NCI-H69 (cell line): Measurements from ENCODE around the gene RFPL2.
"Not testable (repeated sequence)": the region's sequence is repeated elsewhere in the genome, so short reads cannot be mapped to it uniquely, and the experiment has no call there.

Source experiments
- DNase-seq: peaks from one replicate; lab custom pipeline; 2025; lab: John Stamatoyannopoulos, UW

RFPL2 gene

DNA sequence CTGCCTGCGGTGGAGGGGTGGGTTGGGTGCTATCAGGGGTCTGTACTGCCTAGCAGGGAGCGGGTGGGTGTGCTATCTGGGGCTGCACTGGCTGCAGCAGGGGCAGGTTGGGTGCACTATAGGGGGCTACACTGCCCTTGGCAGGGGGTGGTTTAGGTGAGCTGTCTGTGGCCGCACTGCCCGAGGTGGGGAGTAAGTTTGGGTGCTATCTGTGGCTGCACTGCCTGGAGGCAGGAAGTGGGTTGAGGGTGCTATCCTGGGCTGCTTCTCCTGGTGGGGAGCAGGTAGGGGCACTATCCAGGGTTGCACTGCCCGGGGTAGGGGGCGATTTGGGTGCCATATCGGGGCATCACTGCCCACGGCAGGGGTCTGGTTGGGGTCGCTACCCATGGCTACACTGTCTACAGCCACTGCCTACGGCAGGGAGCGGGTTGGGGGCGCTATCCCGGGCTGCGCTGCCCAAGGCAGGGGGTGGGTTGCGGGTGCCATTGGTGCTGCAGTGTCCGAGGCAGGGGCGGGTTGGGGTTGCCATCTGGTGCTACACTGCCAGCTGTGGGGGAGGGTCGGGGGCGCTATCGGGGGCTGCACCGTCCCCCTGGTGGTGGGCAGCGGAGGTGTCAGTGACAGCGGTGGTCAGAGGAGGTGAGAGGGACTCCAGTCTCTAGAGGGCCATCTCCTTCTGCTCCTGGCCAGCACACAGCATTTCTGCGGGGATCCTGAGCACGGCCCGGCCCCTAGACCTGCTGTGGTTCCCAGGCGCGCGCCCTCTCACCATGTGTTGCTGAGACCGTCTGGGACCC, 1.3 kb upstream of the RFPL2 start:
- DNase-seq, result peak; percentile 21

DNA sequence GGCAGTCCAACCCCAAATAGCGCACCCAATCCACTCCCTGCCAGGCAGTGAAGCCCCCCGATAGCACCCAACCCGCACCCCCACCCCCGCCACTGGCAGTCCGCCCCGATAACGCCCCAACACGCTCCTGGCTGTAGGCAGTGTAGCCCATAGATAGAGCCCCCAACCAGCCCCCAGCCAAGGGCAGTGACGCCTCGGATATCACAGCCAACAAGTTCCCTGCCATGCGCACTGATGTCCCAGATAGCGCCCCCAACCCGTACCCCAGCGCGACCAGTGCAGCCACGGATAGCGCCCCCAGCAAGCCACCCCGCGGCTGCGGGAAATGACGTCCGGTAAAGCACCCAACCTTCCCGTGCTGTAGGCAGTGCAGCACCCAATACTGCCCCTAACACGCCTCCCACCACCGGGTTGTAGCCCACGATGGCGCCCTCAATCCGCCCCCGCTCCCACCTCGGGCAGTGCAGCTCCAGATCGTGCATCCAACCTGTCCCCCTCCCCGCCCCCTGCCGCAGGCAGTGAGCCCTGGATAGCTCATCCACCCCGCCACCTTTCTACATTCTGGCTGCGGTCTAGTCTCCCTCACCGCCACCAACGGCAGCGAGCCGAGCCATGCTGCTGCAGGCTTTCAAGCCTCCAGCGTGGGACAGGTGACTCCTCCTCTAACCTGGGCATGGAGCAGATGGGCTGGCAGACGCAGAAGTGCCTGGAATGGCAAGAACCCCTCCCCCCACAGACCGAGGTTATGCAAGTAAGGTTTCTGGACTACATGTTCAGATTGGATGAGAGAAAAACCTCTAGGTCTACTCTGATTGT, 625 bp downstream of the RFPL2 start:
- peak; percentile 82 for DNase-seq

DNA sequence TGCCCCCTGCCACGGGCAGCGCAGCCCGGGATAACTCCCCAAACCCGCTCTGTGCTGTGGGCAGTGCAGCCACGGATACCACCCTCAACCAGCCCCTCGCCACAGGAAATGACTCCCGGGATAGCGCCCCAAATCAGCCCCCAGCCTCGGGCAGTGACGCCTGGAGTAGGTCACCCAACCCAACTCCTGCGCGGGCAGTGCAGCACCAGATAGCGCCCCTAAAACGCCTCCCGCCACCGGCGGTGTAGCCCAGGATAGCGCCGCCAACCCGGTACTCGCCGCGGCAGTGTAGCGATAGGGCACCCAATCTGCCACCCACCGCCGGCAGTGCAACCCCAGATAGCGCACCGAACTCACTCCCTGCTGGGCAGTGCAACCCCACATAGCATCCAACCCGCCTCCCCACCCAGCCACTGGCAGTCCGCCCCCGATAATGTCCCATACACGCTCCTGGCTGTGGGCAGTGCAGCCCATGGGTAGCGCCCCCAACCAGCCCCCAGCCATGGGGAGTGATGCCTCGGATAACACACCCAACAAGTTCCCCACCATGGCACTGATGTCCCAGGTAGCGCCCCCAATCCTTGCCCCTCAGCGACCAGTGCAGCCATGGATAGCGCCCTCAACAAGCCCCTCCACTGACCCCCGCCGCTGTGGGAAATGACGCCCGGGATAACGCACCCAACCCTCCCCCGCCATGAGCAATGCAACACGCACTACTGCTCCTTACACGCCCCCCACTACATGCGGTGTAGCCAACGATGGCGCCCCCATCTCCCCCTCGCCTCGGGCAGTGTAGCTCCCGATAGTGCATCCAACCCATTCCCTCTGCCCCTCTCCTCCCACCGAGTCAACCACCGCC, 1.5 kb downstream of the RFPL2 start:
- peak; percentile 15 for DNase-seq

DNA sequence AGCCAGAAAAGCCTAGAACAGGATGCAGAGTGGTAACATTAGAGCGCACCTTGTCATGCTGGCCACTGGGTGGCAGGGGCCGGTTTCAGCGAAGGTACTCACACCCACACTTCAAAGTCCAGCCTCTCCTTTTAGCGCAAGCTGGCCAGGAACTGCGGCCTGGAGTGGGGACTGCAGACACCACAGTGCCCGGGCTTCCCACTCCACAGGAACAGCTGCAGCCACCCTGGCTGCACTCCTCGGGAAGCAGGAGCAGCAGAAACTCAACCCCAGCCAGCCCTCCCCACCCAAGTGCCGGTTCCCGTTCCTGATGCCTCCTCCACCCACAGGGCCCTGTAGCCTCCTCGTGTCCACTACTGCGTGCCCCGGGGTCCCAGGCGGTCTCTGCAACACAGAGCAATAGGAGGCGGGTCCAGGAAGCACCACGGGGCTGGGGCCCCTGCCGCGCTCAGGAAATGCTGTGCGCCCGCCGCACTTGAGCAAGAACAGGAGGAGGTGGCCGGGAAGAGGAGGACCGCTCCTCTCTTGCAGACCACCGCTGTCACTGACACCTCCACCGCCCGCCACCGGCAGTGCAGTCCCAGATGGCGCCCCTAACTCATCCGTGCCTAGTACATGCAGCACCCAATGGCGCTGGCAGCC, 2.2 kb downstream of the RFPL2 start:
- DNase-seq, result peak; percentile 86

DNA sequence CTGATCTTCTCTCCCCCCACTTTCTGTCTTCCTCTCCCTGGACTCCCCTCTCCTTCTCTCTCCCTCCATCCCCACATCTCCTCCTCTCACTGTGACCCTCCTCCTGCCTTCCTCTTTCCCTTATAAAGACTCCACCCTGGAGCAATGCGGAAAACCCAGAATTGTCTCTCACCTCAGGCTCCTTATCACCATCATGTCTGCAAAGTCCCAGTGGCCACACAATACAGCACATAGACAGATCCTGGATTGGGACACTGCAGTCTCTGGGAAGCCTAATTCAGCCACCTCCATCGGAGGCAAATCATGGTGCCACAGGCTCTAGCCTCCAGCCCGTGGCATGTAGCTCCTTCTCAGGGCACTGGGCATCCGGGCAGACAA, 2.7 kb downstream of the RFPL2 start:
- DNase-seq, result no peak

DNA sequence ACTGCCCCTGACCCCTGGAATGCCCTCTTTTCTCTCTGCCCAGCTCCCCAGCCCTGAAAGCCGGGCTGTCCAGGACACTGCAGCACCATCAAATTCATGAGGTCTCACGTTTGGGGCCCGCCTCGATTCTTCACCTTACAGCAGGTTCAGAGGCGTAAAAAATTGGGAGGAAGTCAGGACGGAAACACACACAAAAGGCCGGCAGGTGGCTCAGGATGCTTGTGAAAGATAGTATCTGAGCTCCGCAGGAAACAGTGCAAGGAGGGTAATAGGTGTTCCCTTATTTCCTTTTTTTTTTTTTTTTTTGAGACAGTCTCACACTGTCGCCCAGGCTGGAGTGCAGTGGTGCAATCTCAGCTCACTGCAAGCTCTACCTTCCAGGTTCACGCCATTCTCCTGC, 4.1 kb downstream of the RFPL2 start:
- no peak for DNase-seq

DNA sequence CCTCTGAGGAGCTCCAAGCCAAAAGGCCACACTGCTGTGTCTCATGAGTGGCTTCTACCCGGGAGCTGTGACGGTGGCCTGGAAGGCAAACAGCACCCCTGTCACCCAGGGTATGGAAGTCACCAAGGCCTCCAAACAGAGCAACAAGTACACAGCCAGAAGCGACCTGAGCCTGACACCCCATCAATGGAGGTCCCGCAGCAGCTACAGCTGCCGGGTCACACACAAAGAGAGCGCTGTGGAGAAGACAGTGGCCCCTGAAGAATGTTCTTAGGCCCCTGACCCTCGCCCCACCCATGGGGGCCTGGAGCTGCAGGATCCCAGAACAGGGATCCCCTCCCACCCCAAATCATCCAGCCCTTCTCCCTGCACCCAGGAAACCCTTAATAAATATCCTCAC, 4.9 kb downstream of the RFPL2 start:
- no peak for DNase-seq

DNA sequence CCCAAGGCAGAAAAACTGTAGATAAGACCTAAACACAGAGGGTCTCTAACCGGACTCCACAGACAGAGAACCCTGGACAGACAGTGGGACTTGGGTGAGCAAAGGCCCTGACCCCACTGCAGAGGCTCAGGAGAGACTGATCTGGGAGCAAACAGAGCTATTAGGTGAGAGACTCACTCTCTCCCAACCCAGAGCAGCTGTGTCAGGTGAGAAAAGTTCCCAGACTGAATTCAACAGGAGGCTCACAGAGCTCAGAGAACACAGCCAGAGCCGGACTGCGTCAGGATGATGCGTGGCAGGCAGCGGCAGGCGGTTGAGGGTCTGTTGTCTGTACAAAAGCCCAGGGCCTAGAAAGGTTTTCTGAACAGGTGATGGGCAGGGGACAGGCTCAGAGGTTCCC, 5.5 kb downstream of the RFPL2 start:
- DNase-seq, result no peak

DNA sequence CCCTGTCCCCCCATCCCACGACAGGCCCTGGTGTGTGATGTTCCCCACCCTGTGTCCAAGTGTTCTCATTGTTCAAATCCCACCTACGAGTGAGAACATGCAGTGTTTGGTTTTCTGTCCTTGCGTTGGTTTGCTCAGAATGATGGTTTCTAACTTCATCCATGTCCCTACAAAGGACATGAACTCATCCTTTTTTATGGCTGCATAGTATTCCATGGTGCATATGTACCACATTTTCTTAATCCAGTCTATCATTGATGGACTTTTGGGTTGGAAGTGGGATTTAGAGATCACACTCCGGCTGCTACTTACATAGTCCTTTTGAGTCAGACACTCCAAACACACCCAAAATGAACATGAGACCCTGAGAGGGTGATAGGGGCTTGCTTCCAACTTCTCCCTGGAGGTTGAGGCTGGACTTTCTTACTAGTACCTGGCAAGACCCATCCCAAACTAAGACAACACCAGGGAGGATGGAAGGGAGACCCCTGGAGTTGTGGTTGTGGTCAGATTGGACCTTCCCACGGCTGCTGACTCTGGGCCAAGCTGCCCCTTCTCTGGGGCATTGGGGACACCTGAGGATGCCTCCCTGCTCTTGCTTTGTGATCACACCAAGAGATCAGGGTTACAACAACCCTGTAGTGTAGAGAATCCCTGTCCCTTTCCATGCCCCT, 7.2 kb downstream of the RFPL2 start:
- DNase-seq, result not testable (repeated sequence)

DNA sequence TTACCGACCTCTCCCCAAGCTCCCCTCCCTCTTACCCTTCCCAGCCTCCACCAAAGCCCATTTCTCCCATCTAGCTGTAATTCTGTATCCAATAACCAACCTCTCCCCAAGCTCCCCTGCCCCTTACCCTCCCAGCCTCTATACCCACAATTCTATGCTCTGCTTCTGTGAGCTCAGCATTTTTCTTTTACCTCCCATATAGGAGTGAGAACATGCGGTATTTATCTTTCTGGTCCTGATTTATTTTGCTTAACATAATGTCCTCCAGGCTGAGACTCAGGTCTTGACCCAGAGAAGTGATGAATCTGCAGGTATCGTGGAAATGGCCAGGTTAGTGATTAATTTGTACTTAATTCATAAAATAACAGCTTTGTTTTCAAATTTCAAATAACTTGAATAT, 9.0 kb downstream of the RFPL2 start:
- not testable (repeated sequence) for DNase-seq

DNA sequence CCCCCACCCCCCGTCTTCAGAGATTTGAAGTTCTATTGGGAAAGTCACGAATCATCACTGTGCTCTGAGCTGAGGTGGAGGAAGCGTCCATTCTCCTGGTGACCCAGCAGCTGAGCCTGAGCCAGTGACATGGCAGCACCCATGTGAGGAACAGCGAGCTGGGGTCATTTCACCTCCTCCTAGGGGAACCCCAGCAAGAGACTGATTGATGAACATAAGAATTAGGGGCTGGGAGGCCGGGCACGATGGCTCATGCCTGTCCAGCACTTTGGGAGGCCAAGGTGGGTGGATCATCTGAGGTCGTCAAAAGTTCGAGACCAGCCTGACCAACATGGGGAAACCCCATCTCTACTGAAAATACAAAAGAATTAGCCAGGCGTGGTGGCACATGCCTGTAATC, 11.5 kb downstream of the RFPL2 start:
- not testable (repeated sequence) for DNase-seq

DNA sequence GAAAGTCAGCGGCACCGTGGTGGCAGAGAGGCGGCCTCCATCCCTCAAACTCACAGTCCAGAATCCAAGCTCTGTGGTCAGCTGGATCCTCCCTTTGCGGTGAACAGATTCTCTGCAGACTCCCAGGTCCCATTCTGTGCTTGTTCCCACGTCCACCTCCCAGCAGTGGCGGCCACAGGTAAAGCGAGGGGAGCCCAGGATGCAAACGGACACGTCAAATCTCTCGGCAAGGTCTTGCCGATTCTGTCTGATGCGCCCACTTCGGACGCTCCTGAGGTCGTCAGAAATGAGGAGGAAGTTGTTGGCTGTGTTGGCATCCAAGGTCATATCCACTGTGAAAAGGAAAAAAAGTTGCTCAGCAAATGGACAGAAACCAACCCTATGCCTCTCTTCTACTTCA, 13.9 kb downstream of the RFPL2 start:
- not testable (repeated sequence) for DNase-seq

DNA sequence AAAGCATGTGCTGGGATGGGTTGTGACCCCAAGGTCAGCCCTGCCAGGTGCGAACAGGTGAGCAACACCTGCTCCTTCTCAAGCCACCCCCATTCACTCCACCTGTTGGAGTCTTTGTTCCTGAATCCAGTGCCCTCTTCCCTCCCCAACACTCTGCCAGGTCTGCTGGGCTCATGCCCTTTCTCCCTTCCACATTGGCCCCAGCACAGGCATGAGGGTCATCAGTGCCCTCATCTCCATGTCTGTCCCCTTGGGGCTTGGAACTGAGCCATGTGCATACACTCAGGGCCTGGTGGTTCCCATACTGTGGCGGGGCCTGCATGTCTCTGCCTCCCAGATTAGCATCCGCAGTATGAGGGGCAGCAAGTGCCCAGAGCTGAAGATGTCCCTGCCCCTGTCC, 19.1 kb downstream of the RFPL2 start:
- no peak for DNase-seq

DNA sequence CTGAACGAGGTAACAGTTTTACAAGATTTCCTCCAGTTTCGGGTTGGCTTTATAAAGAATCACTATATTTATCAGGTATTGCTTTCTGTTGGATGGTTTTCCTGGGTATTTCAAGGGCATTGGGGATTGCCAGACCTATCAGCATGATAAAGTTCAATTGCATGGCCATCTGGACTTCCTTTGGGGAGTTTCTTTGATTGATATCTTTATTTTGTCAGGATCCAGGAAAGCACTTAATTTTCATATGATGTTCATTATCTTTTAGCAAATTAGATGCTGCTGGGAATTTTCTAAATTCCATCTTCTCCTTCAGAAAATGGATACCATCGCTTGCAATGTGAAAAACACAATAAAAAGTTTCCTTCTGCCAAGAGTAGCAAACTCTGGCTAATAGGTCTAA, 21.2 kb downstream of the RFPL2 start:
- DNase-seq, result no peak

DNA sequence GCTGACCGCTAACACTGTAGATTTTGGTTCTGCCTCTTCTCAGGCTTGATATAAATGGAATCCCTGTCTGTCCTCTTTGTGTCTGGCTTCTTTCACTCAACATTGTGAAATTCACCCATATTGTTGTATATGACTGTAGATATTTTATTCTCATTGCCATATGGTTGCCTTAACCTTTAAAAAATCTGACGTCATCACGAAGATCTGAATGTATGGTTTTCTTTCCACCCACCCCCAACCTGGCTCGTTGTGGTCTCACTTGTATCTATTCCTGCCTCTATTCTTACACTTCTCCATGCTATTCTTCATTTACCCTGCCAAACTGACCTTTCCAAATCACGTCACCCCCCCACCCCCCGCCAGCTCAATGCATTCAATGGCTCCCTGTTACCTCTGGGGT, 23.8 kb downstream of the RFPL2 start:
- DNase-seq, result no peak

DNA sequence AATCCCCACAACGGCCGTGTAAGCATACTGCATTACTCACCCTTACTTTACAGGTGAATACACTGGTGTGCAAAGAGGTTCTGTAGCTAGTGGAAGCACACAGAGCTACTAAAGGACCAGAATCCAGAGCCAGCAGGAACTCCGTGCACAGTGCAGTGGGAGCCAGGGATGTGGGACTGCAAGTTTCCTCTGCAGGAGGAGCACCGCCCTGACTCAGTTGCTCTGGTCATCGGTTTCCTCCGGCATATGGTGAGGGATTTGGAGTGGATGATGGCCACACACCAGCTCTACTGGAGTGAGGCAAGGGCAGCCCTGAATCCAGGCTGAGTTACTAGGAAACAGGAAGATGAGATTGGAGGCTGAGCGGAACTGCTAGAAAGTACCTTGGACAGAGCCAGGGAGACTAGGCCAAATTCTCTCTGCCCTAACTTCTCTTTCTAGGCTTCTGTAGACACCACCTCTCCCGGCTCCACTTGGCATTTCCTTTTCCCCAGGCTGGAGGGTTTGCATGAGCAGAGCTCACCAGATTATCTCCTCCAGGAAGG, 27.6 kb downstream of the RFPL2 start:
- no peak for DNase-seq

DNA sequence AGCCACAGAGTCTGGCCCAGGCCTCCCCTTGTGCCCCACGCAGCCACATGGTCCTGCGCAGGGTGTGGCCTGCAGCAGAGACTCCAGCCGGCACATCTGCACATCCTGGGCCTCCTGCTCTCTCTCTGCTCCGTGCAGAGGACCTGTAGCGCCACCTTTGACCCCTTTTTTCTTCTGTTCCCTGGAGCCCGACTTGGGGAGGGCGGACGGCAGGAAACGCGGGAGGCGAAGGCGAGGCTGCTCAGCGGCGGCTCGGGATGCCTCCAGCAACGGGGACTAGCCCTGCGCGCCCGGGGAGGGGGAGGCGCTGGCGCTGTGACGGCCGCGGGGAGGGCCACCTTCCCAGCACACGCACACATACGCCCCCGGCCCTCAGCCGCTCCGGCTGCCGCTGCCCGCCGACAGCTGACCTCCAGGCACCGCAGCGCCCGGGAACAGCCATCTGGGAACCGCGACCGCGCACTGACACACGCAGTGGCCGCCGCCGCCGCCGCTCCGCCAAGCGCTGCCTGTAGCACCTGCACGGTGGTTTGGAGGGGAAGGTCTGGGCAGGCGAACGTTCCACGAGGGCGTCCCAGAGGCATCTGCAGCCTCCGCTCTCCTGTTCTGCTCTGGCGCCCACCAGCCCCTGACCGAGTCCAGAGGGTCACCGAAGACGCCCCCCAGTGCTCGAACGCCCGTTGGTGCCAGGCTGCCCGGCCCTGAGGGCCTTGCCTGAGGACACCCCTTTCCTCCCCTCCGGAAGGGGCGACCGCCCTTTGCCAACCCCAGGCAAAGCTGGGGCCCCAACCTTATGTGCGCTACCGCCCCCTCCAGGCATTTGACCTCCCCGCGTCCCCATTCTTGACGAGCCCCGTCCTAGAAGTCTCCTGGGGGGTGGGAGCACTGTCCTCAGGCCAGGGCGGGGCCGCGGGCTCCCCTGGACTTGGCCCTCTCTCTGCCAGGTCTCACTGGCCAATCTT, 28.9 kb downstream of the RFPL2 start:
- peak; percentile 58 for DNase-seq

DNA sequence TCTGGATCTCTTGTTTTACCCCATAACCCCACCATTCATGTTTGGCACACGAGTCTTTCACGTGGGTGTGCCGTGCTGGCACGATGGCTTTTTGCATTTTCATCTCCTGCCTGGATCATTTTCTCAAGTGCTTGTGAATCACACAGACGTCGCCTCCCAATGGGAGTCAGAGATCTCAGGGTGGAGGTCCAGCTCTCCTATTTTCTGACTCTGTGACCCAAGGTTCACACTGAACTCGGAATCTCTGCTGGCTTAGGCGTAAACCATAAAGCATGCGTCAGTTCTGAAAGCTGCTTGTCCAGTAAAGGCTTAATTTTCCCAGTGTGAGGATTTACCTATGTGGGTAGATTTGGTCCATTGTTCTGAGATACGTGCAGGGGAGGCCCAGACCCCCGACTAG, 29.8 kb downstream of the RFPL2 start:
- DNase-seq, result no peak

DNA sequence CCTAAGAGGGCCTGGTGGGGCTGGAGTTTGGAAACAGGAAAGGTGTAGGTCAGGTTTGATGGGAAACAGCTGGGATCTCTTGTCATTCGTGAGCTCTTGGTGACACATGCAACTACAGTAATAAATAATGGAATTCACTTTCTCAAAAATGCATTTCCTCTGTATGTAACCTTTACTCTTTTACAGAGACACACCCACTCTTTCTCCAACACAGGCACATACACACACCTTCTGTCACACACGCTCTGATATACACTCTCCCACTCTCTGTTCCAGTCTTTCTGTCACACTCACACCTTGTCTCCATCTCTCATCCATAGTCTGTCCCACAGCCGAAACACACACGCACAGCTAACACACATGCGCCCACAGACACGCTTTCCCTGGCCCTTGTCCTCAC, 39.2 kb downstream of the RFPL2 start:
- DNase-seq, result no peak
